ENCODE data around the gene ABCF1.

ABCF1 gene

GRCh38 chr6:30626484-30627366 lies 55.5 kb downstream of the ABCF1 start, which contains the start of gene ATAT1:
TSS of gene ATAT1 (plus strand) at chr6:30626874.
- DNase-seq (ENCODE audit: low spot score), result peak; percentile 88

GRCh38 chr6:30635834-30636233 lies 64.6 kb downstream of the ABCF1 start:
- no peak for DNase-seq (ENCODE audit: low spot score)

- DNase-seq (ENCODE audit: low spot score), result no peak
Measured at GRCh38 chr6:30640481-30640880, 69.2 kb downstream of the ABCF1 start.

- no peak for DNase-seq (ENCODE audit: low spot score)
Measured at GRCh38 chr6:30641048-30641447, 69.8 kb downstream of the ABCF1 start.

Data from activated CD4-positive, alpha-beta T cell treated with anti-CD3 and anti-CD28 coated beads, Interleukin-2, Interleukin-4, amounts not matched to agents 100 ng/mL and 50 ng/mL, durations not matched to agents 16 hours and 8 hours (primary cell).